ENCODE data around the gene PCDHGA1.

The PCDHGA1 gene

GRCh38 chr5:141493500-141494422 is 163.4 kb downstream of the PCDHGA1 start:
- no peak for DNase-seq

DNA sequence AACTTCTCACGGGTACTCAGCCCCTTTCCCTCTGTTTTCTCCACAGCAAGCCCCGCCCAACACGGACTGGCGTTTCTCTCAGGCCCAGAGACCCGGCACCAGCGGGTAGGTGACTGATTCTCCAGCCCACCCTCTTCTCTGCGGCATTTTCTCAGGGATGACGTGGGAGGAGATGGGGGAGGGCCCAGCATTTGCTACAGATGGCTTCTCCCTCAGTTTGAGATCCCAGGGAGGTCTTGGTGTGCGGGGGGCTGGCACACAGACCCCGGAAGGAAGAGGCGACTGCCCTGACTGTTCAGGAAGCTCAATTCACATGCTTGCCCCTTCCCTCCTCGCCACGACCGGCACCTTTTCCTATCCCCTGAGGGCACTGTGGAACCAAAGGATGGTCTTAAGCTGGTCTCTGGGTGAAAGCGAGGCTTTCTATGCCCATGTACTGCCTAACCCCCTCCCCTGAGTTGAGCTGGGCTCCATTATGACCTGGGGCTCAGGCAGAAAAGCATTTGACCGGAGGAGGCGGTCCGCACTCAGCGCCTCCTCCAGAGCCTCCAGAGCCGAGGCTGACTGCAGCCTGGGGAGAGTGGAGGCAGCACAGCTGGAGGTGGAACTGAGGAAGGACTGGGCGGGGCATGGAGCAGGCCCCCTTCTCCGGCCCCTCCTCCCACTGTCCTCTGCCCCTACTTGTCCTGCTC is 164.6 kb downstream of the PCDHGA1 start:
- no peak for DNase-seq

GRCh38 chr5:141495453-141495811 is 165.1 kb downstream of the PCDHGA1 start:
- DNase-seq = no peak

DNA sequence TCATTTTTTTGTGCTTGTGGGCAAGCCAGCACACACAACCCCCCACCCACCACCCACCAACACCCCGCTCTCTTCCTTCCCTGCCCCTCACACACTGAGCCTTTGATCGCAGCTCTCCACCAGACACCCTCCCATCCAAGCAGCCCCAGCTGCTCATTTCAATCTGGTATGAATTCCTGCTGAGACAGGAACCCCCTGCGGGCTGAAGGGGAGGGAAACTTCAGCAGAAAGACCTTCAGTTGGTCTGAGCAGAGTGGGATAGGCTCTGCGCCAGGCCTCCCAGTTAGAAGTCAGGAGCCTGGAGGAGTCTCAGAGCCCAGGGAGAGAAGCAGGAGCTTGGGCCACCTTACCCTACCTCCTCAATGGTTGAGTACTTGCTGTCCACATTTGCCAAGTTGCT is 165.7 kb downstream of the PCDHGA1 start:
- no peak for DNase-seq

DNA sequence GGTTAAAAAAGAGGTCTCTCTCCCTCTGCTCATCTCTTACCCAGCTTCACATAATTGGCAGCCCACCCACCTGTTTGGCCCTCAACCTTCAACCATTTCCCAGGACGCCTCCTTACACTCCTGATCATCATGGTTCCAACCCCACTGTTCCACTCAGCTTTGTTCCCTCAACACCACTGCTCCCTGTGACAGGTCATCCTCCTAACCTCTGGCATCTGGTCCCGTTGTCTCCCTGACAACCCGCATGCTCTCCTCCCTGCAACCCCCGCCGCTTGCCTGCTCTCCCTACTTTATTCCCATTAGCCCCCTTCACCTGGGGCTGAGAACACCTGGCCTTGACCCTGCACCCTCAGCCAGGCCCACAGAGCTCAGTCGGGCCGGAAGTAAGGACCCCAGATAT is 171.4 kb downstream of the PCDHGA1 start:
- no peak for DNase-seq

DNA sequence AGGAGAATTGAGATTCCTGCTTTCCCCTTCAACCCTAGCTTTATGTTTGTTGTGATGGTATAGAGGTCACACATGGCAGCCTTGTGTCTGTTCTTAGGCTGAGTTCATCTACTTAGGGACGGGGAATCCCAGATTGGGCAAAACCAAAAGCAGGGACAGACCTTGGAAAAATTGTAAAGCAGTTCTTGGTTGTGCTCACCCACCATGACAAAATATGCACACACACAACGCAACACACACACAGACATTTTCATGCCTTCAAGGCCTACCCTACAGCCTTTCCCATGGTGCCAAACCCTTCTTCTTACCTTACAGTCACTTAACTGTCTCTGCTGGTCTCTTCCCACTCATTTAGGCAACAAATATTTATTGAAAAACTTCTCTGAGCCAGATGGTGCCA is 173.4 kb downstream of the PCDHGA1 start:
- no peak for DNase-seq

- DNase-seq = no peak
Measured at GRCh38 chr5:141504216-141504615, 173.9 kb downstream of the PCDHGA1 start.

- no peak for DNase-seq
Measured at GRCh38 chr5:141506381-141507155, 176.3 kb downstream of the PCDHGA1 start.

DNA sequence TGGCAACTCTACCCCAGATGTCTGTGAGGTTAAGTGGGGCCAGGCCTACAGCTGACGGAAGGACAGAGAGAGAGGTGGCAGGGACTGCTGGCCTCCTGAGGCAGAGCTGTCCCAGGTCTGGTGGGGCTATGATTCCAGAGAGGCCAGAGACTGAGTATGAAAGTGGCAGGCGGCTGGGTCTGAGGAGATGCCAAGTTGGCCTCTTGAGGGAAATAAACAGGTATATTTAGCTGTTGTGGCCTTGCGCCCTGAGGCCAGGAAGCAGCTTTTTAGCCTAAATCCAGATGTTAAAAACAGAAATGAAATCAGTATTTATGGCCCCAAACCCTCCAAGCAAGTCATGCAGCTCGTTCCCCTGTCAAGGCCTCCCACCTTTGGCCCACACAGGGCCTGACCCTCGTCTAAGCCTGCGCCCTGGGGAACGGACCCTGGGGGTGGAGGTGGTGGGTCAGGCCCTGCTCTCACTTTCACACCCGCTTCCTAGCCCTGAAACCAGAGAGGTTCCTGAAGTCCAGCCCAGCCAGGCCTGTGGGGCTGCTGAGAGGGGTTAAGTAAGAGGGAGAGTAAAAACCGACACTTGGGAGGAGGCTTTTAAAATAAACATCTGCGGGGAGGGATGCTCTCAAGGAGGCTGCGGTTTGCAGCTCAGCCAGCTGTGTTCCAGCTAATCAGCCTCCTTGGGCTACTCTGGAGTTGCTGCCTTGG is 177.2 kb downstream of the PCDHGA1 start:
- no peak for DNase-seq

DNA sequence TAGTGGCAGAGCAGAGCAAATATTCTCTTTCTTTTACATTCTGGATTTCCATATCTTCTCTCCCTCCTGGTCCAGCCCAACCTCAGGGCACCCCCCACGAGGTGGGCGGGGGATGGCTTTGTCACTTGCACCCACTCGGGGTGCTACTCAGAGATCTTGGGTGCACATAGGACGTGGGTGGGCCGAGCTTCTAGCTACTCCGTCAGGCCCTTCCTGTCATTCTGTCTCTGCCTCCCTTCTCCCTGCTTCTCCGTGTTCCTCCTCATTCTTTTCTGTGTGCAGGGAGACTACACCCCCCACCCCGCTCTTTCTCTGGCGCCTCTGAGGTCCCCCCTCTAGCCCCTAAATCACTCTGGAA is 178.1 kb downstream of the PCDHGA1 start:
- DNase-seq = no peak

- no peak for DNase-seq
Measured at GRCh38 chr5:141508798-141509611, 178.7 kb downstream of the PCDHGA1 start.

DNA sequence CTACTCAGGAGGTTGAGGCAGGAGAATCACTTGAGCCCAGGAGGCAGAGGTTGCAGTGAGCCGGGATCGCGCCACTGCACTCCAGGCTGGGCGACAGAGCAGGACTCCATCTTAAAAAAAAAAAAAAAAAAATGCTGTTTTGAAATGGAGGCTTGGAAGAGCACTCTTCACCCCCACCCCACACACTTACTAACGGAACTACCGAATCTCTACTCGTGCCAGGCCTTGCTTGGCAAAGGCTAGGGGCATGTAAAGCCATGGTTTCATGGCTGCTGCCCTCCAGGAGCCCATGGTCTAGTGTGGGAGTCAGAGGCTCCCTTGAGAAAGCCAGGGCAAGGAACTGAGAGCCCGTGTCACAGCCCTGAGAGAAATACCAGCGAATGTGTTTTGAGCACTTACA is 179.8 kb downstream of the PCDHGA1 start:
- no peak for DNase-seq

GRCh38 chr5:141510850-141511601 is 180.7 kb downstream of the PCDHGA1 start:
- DNase-seq = no peak

DNA sequence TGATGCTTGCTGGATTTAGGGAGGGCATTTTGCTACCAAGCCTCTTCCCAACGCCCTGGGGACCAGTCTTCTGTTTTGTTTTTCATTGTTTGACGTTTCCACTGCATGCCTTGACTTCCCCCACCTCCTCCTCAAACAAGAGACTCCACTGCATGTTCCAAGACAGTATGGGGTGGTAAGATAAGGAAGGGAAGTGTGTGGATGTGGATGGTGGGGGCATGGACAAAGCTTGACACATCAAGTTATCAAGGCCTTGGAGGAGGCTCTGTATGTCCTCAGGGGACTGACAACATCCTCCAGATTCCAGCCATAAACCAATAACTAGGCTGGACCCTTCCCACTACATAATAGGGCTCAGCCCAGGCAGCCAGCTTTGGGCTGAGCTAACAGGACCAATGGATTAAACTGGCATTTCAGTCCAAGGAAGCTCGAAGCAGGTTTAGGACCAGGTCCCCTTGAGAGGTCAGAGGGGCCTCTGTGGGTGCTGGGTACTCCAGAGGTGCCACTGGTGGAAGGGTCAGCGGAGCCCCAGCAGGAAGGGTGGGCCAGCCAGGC is 181.5 kb downstream of the PCDHGA1 start:
- no peak for DNase-seq

DNA sequence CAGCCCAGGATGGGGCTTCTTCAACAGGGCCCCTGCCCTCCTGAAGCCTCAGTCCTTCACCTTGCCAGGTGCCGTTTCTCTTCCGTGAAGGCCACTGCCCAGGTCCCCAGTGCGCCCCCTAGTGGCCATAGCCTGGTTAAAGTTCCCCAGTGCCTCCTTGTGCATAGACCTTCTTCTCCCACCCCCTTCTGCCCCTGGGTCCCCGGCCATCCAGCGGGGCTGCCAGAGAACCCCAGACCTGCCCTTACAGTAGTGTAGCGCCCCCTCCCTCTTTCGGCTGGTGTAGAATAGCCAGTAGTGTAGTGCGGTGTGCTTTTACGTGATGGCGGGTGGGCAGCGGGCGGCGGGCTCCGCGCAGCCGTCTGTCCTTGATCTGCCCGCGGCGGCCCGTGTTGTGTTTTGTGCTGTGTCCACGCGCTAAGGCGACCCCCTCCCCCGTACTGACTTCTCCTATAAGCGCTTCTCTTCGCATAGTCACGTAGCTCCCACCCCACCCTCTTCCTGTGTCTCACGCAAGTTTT is 182.1 kb downstream of the PCDHGA1 start:
- DNase-seq = peak; percentile 44 to 80 (median 70)

DNA sequence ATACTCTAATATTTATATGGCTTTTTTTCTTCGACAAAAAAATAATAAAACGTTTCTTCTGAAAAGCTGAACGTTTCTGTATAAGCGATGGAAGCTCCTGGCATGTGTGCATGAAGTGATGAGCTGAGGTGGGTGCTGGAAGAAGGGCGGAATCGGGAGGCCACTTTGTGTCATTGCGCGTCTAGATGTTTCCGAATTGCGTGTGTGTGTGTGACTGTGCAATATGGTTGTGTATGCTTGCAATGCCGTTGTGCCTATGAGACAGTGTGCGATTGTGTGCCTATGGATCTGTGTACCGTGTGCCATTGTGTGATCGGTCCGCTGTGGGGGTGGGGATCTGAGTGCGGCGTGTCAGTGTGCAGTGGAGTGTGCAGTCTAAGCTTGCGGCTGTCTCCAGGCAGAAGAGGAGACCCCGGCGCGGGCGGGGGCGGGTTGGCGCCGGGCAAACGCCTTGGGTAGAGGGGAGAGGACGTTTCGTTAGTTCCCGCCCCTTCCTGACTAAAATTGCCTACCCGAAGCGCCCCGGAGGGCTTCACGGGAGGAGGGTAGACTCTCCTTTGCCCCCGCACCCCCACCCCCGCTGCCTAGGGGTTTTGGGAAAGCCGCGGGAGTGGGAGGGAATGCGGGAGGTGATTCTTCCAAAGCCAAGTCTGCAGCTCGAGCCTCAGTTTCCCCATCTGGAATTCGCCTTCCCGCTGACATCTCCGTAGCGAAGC is 182.8 kb downstream of the PCDHGA1 start:
- peak in 5 of 6 experiments; percentile 18 to 59 (median 35) for DNase-seq

- peak in 4 of 6 experiments; percentile 5 to 29 (median 22) for DNase-seq
Measured at GRCh38 chr5:141513627-141514329, 183.5 kb downstream of the PCDHGA1 start.

DNA sequence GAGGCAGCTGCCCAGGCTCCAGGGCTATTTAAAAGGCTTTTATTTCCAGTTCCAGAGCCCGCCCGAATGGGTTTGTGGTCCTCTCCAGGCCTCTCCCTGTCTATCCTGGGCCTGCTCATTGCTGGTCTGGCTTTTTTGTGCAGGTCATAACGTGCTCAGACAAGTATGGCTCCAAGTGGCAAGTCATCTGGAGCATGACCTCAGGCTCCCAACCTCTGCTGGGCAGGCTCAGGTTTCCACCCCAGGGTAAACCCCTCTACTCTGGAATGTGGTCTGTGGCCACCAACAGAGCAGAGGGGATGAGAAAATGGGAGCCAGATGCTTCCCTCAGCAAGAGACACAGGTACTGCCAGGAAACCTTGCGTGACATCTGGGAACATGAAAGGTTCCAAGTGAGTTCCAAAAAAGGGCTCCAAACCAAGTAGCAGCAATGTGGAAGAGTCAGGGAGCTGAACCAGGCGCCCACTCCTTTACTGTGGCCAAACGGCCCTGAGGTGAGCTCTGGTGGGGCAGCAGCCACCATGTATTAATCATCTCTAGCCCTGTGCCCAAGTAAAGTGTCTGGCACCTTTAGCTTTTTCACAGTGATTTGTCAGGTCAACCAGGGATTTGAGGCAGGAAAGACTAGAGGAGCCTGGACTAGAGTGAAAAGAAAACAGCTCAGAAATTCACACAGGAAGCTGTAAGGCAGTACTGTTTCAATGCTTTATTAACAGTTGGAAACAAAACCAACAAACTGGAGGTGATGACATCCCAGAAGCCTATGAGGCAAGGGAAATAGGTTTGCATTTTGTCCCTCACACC is 184.2 kb downstream of the PCDHGA1 start:
- no peak for DNase-seq
